GM21737 (cell line): ENCODE measurements around the gene METRNL.

Experiments
- ATAC-seq: cut with Tn5 transposase; IDR thresholded peaks from one replicate; pipeline ENCODE4 v1.9.1; 2021; ENCODE audit warnings: mild to moderate bottlenecking, moderate library complexity; ENCODE audit not compliant: unreplicated experiment

METRNL gene

DNA sequence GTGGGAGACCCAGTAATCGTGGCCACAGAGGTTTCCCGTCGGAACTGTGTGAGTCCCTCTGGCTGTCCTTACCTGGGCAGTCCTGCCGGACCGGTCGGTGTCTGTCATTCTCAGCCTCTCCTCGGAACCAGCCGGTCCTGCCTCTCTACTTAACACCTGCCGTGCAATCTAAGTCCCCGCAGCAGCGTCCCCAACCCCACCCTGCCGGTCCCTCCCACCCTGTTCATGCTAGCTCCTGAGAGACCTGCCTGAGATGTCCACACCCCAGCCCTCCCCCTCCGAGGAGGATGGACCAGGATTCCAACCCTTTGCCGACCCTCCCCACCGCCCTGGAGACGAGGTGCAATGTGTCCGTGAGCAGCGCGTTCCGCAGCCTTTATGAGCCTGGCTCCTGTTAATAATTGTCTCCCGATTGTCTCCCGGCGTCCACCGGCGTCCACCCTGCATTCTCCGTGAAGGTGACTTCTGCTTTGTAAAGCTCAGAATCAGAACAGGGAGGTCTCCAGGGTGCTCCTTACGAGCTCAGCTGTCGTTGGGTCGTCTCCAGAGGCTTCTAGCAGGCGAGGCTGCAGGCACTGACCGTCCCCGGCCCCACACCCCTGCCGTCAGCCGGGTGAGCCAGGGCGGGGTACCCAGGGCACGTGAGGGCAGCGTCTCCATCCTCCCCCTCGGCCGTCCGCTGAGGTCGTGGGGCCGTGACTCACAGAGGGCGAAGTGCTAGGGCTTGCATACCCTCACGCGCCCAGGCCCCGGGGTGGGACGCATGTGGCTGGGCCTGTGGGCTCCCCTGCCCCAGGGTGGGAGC is 10.1 kb downstream of the METRNL start:
- no peak for ATAC-seq

DNA sequence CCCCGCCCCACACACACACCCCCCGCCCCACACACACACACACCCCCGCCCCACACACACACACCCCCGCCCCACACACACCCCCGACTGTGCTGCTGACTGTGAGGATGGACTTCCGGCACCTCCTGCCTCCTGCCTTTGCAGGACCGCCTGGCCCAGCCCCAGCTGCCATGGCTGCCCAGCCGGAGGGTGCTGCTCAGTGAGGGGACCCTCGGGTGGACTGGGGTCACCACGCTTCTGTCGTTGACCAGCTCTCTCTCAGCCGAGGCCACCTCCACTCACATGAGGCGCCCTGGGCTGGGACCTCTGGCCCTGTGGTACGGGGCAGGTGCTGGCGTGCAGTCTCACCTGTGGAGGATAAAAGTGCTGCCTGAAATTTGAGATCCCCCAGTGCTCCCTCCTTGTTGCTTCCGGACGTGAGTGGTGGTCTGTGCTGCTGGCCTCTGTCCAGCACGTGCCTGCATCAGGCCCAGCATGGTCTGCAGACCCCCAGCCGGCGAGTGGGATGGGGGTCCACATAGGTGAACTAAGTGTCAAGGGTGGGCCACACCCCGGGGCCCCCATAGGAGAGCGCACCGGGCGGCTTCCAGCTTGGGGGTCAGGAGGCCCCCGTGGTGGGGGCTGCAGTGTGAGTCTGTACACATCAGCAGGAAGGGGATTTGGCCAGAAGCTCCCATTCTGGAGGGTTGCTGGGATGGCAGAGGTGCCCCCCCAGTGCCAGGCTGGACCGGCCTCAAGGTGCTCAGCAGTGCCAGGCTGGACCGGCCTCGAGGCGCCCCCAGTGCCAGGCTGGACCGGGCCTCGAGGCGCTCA is 11.2 kb downstream of the METRNL start:
- no peak for ATAC-seq

GRCh38 chr17:83091257-83092141 is 12.1 kb downstream of the METRNL start:
- no peak for ATAC-seq

- no peak for ATAC-seq
These were observed 12.8 kb downstream of the METRNL start for GRCh38 chr17:83092186-83092585.

DNA sequence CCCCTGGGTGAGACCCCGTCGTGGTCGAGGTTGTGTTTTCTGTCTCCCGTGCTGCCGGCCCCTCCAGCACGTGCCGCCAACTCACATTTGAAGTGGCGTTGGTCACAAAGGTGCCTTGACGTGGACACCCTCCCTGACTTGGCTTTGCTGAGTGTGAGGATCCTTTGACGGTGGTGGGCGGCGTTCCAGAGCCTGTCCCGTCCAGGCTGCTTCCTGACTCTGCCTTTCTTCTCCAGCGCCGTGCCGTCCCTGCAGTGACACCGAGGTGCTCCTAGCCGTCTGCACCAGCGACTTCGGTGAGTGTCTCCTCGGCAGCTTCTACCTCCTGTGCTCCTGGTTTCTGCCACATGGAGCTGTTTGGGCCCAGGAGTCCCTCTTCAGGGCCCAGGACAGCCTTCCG is 13.5 kb downstream of the METRNL start:
- ATAC-seq = no peak

- ATAC-seq = no peak
These were observed 14.1 kb downstream of the METRNL start for GRCh38 chr17:83093506-83093905.

- no peak for ATAC-seq
These were observed 14.9 kb downstream of the METRNL start for GRCh38 chr17:83094291-83094690.

- ATAC-seq = no peak
These were observed 15.6 kb downstream of the METRNL start for GRCh38 chr17:83095016-83095415.

DNA sequence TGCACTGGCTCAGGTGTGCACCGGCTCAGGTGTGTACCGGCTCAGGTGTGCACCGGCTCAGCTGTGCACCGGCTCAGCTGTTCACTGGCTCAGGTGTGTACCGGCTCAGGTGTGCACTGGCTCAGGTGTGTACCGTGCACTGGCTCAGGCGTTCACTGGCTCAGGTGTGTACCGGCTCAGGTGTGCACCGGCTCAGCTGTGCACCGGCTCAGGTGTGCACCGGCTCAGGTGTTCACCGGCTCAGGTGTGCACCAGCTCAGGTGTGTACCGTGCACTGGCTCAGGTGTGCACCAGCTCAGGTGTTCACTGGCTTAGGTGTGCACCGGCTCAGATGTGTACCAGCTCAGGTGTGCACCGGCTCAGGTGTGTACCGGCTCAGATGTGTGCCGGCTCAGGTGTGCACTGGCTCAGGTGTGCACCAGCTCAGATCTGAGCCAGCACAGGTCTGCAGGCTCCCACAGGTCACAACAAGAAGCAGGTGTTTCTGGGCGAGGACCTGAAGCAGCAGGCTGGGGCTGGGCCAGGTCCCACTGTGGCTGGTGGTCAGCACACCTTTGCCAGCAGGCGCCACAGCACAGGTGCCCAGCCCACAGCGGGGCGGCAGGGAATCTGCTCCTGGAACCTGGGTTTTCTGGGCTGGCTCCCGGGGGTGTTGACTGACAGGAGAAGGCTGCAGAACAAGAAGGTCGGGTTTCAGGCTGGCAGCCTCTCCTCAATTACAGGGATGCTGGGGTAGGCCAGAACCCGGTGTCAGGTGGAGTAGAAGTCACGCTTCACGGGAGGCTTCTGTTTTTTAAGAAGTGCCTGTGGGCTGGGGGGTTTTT is 17.2 kb downstream of the METRNL start:
- ATAC-seq = no peak

DNA sequence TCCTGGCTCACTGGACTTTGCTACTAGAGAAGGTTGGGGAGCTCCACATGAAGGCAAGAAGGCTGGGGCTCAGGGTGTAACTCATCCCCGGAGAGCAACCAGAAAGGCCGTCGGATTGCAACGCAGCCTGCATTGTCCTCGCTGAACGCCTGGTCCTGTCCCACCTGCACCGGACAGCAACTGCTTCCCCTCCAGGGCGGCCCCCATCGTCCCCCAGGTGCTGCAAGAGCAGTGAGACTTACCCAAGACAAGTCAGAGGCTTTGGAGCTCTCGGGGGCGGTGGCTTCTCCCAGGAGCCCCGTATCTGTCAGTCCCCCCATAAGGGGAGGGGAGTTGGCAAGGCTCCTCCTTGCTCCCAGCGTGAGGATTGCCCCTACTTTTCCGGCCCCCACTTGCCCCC is 18.4 kb downstream of the METRNL start:
- ATAC-seq = no peak

GRCh38 chr17:83098241-83099085 is 19.1 kb downstream of the METRNL start:
- no peak for ATAC-seq

DNA sequence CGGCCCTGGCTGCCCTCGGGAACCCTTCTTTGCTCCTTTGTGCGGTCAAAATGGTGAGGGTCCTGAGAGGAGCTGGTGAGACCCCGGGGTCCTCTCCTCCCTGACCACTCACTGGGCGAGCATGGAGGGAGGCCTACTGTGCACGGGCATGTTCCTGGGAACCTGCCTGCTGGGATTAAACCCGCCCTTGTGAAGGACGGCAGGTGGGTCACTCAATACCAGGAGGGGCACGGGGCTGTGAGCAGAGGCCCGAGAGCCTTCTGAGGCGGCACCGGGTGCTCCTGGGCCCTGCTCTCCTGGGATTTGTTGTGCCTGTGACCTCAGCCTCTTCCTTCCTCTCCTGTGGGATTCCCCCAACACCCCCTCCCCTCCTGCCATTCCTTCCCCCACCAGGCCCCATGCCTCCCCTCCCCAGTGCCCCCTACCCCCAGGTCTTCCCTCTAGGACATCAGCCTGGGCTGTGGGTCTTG is 19.7 kb downstream of the METRNL start:
- no peak for ATAC-seq

- ATAC-seq = no peak
These were observed 20.3 kb downstream of the METRNL start for GRCh38 chr17:83099570-83100181.

DNA sequence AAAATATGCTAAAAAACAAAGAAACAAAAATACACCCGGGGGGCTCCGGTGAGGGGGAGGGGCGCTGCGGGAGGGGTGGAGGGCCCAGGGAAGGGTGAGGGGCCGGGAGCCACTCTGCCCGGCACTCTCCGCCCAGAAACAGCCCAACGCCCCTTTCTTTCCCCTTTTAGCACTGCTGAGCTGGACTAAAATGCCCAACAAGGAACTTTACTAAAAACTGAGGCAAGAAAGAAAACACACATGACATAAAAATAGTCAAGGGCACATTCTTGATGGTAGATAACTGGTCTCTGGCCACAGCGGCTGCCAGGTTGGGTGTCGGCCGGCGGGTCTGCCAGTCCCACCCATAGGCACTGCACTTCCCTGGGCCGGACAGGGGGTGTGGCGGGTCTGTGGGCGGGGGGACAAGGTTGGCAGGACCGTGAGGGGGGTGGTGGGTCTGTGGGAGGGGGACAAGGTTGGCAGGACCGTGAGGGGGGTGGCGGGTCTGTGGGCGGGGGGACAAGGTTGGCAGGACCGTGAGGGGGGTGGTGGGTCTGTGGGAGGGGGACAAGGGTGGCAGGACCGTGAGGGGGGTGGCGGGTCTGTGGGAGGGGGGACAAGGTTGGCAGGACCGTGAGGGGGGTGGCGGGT is 20.9 kb downstream of the METRNL start:
- no peak for ATAC-seq

GRCh38 chr17:83100853-83101391 is 21.5 kb downstream of the METRNL start:
- ATAC-seq = no peak

DNA sequence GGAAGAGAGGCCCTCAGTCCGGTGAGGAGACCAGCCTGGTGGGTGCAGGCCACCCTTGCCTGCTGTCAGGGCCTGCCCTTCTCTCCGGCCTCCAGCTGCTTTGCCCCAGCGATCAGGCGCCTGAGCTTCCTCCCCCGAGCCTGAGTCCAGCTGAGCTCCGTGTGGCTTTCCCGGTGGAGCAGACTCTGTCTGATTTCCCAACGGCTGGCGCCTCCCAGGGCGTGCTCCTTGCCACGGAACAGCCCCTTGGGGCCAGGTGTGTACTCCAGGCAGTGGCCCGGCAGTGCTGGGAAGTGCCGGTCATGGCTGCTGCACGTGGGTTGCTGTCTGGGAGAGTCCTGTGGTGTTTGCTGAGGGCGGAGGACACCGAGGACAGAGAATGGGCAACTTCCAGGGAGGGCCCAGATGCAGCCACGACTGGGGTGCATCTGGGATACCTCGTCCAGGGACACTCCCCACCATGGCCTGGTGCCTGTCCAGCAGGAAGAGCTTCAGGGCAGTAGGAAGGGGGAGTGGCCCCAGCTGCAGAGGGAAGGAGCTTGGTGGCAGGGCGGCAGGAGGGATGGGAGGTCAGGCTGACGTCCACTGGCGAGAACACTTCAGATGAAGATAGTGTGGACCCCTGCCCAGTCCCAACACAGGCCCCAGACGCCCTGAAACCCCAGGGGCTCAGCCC is 22.5 kb downstream of the METRNL start:
- no peak for ATAC-seq

DNA sequence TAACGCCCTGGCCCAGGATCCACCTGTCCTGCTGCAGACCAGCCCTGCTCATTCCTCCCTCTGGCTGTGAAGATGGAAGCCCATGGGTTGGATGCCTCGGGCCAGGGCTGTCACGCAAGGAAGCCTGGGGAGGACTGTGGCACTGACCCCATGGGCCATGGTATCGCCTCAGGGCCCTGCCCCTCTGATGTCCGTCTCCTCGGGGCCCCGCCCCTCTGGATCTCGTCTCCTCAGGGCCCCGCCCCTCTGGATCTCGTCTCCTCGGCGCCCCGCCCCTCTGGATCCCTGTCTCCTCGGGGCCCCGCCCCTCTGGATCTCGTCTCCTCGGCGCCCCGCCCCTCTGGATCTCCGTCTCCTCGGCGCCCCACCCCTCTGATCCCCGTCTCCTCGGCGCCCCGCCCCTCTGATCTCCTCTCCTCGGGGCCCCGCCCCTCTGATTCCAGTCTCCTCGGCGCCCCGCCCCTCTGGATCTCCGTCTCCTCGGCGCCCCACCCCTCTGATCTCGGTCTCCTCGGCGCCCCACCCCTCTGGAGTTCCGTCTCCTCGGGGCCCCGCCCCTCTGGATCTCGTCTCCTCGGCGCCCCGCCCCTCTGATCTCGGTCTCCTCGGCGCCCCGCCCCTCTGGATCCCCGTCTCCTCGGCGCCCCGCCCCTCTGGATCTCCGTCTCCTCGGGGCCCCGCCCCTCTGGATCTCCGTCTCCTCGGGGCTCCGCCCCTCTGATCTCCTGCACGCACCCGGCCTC is 24.0 kb downstream of the METRNL start:
- no peak for ATAC-seq
